NCI-H460 (cell line): Measurements from ENCODE around the gene SLIT3. TPM values are rescaled to one million over a fixed set of nuclear protein-coding genes. Genes with fewer than 3 reads are reported as not detected.

Experiments used
- DNase-seq: peaks from one replicate; pipeline ENCODE4 v3.0.0-alpha.2; 2016; ENCODE audit warnings: low read depth; ENCODE audit errors: extremely low read depth
- total RNA-seq: library from RNA; depleted of rRNA; stranded (reverse); fragments of >200 nt; shearing (Covaris generic); gene quantifications from 2 replicates; pipeline ENCODE4 v1.2.3, GENCODE V29; 2014

The SLIT3 gene
- total RNA-seq, 1 experiment from 2014 or later, result not detected

DNA sequence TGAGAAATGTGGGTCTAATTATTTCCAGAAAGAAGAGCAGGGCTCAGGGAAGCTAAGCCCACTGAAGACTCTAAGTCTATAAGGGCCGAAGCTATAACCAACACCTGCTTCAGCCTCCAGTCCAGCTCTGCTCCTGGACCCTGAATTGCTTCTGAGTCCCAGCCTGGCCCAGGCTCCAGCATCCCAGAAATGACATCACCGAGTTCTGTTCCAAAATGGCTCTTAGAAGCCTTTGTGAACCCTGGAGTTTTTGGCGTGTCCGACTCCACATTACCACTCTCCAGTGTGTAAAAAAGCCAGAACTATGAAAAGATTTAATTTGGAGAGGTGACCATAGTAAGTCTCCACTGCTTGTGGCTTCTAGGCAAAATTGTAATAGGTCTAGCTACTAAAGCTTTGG, 289.9 kb downstream of the SLIT3 start:
- DNase-seq, result no peak

DNA sequence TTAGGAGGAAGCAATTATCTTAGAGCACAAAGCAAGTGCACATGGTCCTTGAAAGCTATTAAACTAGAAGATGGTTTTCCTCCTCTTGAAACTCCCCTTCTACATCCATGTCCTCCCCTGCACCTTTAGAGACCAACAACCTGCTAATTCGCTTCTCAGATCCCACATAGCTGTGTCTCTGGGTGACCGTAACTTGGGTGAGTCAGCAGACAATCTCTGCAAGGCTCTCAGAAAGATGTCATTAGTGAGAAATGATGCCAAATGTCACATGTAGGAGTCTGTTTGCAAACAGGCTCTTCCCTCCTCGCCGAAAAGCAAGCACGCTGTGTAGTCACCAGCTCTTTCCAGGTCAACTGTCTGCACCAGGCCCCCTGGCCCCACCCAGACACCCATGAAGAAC, 291.8 kb downstream of the SLIT3 start:
- DNase-seq, result no peak

DNA sequence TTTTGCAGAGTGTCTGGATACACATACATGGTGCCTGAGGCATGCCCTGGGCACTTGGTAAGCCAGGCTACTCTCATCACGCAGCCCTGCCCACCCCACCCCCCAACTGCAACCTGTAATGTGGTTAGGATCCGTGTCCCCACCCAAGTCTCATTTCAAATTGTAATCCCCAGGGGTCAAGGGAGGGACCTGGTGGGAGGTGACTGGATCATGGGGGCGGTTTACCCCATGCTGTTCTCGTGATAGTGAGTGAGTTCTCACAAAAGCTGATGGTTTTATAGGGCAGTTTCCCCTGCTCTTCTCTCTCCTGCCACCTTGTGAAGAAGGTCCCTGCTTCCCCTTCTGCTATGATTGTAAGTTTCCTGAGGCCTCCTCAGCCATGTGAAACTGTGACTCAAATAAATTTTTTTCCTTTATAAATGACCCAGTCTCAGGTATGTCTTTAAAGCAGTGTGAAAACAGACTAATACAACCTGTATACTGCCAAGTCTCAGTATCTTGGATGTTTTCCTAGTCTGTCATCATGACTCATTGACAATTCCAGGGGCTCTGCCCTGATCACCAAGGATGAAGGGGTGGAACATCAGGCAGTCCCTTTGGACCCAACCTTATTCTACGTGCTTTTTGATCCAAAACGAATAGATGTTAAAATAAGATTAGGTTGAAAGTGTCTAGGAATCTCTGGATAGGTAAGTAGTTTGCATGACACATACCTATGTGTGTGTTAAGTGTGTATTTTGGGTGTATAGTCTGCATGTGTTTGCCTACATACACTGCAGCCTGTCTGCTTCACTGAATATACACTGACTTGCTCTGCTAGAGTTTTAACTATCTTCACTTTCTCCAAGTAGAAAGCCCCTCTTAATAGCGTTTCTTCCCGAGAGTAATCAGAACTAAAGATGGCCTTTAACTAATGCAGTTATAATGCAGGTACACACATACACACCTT, 293.8 kb downstream of the SLIT3 start:
- no peak for DNase-seq

DNA sequence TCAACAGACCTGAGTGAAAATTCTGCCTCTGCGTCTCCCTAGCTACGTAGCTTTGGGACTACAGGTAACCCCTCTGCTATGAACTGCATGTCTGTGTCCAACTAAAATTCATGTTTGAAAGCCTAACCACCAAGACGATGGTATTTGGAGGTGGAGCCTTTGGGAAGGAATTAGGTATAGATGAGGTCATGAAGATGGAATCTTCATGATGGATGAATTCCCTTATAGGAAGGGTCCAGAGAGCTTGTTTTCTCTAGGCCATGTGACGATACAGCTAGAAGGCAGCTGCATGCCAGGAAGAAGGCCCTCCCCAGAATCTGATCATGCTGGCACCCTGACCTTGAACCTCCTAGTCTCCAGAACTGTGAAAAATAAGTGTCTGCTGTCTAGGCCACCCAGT, 296.4 kb downstream of the SLIT3 start:
- no peak for DNase-seq

DNA sequence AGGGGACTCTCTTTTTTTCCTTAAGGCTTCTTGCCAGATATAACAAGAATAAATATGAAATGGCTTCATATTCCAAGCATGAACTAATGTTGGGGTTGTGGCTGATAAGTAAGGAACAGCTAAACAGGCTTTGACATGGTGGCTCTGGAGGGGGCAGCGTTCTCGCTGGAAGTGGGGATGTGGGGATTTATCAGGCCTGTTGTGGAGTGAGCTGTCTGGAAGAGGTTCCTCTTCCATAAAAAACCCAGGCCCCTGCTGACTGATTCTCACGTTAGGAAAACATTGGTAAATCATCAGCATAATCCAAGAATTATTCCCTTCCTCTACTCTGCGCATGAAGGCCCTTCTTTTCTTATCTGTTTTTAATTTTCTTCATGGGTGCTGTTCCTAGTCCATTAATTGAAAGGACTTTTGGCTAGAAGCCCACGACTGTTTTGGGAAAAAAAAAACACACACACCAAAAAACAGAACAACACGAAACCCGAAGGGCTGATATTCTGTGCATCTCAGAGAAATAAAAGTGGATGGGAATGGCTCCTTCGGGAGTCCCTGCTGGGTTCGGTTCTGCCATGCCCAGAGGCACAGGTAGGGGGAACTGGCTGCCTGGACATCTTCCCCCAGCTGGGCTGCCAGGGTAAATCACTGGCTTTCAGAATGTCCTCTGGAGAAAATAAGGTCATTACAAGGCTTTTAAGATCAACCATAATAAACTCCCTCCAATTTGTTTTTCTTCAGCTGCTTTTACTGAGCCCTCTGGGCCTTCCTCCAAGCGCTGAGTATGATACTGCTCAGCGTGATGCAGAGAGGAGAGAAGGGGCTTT, 297.0 kb downstream of the SLIT3 start:
- no peak for DNase-seq

DNA sequence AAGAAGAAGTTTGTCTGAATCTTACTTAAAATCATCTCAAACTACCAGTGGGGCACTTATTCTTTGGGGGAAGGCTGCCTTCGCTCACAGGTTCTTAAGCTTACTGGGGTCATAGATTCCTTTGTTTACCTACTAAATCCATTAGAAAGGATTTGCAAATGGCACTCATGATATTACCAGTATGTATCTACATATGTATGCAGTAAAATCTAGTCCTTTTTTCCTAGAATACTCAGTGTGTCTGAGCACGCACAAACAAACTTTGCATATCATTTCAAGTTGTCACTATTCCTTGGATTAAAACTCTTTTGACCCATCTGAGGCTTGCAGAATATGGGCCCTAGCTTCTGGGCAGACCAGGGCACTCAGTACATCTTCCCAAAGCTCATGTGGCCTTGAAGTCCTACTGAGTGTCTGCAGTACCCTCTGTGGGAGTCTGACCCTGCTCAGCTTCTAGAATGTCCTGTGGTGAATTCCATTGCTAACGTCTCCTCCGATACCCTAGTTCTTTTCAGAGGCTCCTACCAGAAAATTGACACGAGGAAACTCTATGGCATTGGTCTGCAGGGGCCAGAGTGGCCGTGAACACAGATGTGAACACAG, 297.9 kb downstream of the SLIT3 start:
- no peak for DNase-seq

DNA sequence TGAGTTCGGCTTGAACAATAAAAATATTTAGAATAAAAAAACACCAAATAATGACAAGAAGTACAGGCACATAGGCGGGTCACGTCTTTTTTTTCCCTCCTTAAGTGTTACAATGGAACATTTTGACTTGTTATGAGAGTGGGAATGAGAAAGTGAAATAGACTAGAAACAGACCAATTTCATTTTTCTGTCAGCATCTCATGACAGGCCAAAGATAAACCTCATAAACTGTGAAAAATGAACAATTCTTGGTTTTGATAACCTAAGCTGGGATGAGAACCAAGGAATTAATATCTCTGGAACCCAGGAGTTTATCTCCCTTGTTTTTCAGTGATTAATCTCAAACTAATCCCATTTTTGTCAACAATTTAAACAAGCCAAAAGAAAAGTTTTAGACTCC, 299.5 kb downstream of the SLIT3 start:
- DNase-seq, result no peak

DNA sequence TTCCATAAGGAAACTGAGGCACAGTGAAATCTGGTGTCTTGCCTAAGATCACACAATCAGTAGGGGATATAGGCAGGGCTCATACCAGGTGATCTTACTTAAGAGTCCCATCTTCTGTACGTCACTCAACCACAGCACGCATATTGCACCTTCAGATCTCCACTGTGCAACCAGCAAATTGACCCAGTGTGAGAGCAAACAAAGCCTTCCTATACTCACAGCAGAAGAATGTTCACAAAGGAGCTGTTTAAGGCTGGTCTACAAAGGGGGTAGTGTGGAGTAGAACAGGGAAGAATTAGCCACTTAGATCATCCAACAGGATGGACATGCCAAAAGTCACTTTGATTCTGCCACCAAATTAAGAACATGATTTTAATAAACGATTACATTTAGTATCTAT, 305.9 kb downstream of the SLIT3 start:
- no peak for DNase-seq

DNA sequence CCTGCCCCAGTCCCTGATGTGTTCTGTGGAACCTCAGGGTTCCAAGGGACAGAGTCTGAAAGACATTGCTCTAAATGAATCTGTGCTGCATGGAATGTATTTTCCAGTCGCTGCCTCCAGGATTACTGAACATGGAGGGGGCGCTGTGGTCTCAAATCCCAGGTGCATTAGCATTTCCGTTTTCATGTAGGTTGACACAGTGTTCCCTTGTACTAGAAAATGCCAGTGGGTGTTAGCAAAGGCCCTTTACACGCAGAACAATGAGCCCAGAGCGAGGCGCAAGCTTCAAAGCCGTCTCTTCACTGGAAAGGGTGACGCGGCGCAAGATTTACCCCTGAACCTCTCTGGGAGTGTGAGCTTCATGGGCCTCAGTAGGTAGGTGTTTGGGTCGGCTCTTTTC, 308.3 kb downstream of the SLIT3 start:
- no peak for DNase-seq

DNA sequence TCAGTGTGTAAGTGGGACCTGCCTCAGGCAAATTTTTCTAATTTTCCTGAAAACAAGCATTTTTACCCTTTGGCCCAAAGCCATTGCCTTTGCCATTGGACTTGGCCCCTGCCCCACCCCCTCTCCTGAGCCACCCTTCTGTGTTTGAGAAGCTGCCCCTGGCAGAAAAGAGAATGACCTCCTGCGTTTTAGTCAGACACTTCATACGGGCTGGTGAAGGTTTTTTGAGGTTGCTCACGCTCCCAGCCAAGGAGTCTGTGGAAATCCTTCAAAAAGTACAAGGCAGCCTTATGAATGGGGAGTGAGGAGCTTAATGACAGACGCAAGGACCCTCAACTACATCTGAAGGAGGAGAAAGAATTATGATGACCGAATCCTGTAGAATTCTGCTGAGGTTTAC, 308.9 kb downstream of the SLIT3 start:
- DNase-seq, result no peak

DNA sequence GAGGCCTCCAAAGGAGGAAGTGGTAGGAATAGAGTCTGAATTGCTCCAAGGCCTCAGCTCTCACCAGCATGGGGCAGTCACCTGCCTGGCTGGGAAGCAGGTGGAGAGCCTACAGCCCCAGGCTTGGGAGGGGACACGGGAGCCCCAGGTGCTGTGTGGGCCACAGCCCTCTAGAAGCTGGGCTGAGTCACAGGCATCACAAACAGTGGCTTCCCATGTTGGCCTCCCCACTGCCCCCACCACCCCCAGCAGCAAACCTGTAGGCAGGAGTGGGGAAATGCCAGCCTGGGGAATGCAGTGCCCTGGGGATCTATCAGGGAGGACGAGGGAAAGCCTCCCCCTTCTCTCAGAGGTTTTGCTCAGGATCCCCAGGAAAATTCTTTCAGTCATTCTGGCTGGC, 309.6 kb downstream of the SLIT3 start:
- no peak for DNase-seq

DNA sequence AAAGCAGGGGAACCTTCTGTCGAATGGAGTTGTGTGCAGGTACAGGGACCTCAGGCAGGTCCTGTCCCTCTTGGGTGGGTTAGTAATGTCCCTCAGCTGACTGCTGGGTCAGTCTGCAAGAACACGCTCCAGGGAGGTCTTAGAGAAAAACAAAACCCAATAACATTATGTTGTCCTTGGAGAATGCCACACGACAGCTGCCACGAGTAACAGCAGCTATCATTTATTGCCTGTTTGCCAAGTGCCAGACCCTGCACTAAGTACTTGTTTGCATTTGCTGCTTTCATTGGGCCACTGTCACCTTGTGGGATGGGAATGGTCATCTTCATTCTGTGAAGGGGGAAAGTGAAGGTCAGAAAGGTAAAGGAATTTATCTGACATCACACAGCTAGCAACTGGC, 310.3 kb downstream of the SLIT3 start:
- DNase-seq, result no peak

DNA sequence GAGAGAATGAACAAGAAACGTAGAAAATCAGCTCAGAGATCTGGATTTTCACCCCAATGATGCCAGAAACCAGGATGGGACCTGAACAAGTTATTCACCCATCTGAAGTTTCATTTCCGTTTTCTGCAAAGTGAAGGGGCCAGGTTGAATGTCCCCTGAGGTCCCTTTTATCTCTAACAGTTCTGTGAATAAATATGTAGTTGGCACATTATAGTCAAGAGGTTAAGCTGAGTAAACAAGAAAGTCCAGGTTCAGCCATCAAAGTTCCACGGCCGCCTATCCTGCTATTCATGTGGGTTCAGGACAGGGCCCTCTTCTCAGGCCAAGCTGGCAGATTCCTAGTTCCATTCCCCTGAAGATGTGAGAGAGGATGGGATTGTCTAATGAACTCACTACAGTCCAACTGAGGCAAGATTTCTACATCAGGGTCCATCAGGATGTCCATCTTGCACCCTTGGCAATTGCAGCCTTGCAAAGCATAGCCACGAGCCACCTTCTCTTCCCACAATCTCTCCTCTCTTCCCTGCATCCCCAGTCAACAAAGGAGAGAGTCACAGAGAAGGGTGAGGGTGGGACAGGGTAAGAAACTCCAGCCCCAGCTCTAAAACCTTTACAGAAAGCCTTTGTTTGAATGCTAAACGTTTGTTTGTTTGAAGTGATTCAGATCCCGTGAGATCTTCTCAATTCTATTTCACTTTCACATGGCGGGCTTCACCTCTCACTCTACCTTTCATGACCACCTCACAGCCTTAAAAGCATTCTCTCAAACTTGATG, 311.0 kb downstream of the SLIT3 start:
- DNase-seq, result no peak

DNA sequence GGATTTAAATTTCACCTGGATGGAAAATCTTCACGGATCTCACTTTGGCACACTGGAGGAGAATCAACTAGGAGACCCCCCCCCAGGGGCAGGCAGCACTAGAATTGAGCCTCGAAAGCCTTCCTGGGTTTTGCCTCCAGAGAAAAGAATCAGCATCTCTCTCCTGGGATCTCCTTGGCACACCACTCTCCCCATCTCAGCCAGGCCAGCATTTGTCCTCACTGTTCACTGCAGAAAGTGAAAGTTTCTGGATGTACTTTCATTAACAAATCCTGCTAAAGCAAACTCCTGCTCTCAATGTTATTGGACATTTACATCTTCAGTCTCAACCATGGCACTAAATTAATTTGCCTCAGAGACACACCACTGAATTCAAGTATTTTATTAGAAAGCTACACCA, 312.2 kb downstream of the SLIT3 start:
- no peak for DNase-seq

DNA sequence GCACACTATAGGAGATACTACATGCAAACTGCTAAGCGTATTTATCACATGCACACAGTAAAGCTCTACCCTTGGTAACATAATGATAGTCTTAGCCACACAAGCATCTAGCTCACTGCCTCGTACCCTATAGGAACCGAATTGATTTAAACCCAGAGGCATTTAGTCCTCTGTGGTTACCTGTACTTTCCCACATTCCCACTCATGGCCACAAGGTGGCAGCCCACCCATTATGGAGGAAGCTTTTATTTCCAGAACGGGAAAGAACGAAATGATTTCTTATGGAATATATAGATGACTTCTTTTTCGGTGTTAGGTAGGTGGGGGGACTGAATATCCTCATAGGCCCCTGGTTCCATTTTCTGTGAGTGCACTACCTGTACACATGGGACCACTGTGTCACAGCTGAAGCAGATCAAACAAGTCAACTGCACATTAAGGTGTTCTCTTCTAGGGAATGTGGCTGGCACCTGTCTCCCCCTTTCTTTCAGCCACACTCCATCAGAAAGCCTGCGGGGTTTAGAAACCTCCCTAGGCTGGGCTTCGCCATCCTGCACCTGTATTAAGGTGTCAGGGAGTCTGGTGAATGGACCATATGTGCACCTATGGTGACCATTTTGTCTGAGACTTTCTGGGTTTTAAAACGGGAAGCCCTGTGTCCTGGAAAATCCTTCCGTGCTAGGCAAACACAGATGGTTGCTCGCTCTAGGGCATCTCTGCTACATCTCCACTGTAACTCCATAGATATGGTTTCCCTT, 313.2 kb downstream of the SLIT3 start:
- DNase-seq, result peak; percentile 60

DNA sequence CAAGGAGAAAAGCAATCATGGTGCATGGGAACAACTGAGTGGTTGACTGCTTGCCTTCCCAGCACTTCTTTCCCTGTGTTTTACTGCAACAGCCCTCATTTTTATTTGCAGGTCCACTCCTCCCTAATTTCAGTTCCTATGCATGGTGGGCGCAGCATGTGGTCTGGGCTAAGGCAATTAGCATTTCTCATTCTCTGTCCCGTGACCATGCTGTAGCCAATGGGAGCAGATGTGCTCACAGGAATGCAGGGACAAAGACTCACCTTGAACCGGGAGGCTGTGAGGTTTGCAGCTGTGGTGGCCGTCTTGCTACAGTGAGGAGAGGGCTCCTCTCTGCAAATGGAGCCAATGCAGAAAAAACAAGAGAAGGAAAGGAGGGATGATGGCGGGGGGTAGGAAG, 315.5 kb downstream of the SLIT3 start:
- DNase-seq, result no peak

DNA sequence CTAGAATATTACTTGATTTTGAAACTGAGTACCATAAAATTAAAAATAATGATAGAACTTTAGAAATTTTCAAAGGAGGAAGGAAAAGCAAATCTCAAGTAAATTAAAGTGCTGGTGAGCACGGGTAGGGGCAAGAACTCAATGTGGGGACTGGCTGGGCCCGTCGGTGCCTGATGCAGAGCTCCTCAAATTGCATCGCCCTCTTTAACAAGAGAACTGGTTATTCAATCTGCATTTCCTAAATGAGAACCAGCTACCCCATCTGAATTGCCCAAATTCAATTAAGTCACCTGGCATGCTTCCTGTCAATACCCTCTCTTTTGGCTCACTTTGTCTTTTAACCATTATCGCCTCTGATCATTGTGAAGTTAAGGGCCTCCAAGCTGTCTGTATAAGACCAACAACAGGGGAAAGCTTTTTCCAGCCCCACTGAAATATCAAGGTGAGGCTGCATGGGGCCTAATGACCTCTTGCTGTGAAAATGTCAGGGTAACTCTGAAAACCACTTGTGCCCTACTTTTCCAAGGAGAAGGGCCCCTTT, 316.7 kb downstream of the SLIT3 start:
- no peak for DNase-seq

DNA sequence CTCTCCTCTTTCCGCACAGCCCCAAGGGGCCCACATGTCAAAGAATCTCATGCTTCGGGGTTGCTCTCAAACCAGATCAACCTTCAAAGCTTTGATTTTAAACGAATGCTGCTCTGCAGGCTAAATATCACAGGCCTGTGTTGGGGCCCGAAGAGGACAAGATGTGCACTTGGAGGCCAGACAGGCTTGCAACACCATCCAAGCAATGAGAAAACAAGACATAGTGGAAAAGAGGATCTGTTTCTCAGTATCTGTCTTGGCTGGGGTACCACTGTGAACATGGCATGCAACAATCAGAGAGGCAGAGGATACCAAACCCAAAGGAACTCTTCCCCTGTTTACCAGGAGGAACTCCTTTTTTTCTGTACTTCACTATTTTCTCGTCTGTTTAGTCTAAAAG, 321.8 kb downstream of the SLIT3 start:
- DNase-seq, result no peak

DNA sequence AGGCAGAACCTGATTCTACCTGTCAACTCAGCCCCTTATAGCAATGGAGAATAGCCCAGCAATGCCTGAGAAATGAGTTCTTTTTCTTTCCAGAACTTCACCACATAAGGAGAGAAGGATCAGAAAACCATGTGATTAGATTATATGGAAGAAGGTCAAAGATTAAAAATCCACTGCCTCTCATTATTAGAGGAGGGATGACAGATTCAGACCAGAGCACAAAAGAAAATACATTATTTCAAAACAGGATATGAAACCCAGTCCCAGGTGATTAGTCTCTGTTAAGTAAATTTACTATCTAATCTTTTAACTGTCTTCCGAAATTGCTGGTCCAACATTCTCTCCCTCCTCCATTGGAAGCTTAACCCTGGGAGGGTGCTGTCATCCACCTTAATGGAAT, 322.4 kb downstream of the SLIT3 start:
- no peak for DNase-seq

DNA sequence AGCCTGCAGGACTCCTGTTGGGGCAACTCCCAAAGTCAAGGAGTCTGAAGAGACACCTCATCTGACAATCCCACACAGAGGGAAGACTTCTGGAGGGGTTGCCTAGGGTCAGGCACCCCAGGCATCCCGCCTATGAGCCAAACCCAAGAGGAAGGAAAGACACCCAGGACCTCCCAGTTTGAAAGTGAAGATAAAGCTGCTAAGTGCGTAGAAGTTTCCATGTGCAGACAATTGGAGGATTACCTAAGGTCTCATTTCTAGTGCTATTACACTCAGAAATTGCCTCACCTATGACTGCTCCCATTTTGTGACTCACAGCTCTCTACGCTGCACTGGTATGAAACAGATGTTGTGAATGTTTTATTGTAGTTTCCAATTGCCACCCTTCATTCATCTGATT, 322.9 kb downstream of the SLIT3 start:
- no peak for DNase-seq
